ENCODE data around the gene FNDC7.

GRCh38 chr1:108725906-108726305 lies 13.2 kb downstream of the FNDC7 start:
- TF ChIP-seq CTCF (IDR thresholded peaks at IDR 0.05) (no peak), POLR2A (IDR thresholded peaks at IDR 0.05) (no peak)
